Muscle of arm (tissue), 12 donors: ENCODE data around the gene MTMR2. TPM values are rescaled to one million over a fixed set of nuclear protein-coding genes. Genes with fewer than 3 reads are reported as not detected.

Experiments
- DNase-seq: peaks from one replicate; pipeline ENCODE4 v3.0.0-alpha.2; 2013
- polyA plus RNA-seq, 12 donors: library from polyadenylated mRNA; unstranded; fragments of 120-200 nt; gene quantifications; one replicate each; pipeline ENCODE4 v1.2.1, GENCODE V29; 2013; ENCODE audit not compliant: insufficient read length in 12 of 12

The MTMR2 gene
- polyA plus RNA-seq, 12 donors = 25.5 to 32.6 (median 29.7) TPM; not detected in 1

- DNase-seq = no peak
Observed at GRCh38 chr11:95920460-95921105, 3.3 kb downstream of the MTMR2 start.

- no peak for DNase-seq
Observed at GRCh38 chr11:95919514-95919913, 4.4 kb downstream of the MTMR2 start.

DNA sequence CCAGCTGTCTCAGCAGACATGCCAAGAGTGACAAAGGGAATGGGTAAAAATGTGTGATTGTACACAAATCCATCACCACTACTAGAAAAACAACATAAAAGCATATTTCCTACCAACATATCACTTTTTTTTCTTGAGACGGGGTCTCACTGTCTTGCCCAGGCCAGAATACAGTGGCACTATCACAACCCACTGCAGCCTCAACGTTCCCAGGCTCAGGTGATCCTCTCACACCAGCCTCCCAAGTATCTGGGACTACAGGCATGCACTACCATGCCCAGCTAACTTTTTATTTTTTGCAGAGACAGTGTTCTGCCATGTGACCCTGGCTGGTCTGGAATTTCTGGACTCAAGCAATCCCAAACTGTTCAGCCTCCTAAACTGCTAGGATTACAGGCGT lies 5.2 kb downstream of the MTMR2 start:
- no peak for DNase-seq

GRCh38 chr11:95918056-95918455 lies 5.9 kb downstream of the MTMR2 start:
- DNase-seq = no peak

DNA sequence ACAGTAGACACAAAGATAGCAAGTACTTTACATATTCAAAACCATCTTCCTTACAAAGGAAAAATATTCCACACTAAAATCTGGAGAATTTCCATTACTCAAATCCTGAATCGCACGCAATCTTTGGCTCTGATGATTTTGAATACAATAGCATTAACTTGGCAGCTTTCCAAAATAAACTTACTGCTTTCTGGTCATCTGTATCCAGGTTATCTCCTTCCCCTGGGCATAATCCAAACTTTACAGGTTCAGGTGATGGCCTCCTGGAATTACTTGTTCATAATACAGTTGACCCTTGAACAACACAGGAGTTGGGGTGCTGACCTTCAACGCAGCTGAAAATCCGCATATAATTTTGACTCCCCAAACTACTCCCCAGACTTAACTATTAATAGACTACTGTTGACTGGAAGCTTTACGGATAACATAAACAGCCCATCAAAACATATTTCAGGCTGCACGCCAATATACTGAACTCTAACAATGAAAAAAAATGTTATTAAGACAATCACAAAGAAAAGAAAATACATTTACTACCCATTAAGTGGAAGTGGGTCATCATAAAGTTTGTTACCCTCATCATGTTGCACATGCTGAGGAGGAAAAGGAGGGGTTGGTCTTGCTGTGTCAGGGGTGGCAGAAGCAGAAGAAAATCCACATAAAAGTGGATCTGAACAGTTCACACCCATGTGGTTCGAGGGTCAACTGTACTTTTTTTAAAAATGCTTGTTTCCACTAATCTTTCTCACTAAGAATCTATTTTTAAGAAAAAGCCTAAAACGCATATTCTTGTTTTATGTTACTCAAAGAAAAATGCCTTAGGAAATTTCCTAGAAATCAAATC lies 6.5 kb downstream of the MTMR2 start:
- peak; percentile 18 for DNase-seq

DNA sequence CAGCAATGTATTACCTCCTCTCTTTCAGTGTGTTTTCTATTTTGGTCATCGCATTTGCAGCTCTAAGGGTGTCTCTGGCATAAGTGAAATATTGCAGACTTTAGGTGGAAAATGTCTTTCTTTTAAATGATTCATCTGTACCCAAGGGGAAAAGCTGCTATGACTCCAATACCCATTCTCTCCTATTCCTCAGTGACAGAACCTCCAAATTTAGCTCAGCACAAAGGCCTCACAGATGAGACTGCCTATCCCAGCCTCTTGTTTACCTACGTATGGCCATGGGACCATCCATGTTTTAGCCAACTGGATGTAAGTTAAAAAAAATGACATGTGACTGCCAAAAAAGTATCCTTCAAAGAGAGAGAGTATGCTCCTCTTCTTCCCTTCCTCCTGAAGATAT lies 7.9 kb downstream of the MTMR2 start:
- DNase-seq = no peak

DNA sequence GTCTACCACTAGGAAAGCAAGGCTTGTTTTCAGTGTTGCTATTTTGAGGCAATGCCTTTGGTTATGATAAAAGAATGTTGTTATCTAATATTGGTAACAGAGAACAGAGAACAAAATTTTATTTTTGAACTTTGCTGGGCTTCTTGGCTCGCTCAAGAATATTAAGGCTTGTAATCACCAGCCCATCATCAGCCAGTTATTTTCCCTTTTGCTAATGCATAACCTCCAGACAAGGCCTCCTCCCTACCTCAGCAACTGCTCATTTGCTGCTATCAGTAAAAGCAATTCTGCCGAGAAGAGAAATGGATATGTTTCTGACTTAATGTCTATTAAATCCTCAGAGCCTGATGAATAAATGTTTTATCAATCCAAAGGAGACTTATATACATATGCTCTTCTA lies 8.9 kb downstream of the MTMR2 start:
- DNase-seq = no peak

GRCh38 chr11:95913830-95914615 lies 9.9 kb downstream of the MTMR2 start:
- no peak for DNase-seq

DNA sequence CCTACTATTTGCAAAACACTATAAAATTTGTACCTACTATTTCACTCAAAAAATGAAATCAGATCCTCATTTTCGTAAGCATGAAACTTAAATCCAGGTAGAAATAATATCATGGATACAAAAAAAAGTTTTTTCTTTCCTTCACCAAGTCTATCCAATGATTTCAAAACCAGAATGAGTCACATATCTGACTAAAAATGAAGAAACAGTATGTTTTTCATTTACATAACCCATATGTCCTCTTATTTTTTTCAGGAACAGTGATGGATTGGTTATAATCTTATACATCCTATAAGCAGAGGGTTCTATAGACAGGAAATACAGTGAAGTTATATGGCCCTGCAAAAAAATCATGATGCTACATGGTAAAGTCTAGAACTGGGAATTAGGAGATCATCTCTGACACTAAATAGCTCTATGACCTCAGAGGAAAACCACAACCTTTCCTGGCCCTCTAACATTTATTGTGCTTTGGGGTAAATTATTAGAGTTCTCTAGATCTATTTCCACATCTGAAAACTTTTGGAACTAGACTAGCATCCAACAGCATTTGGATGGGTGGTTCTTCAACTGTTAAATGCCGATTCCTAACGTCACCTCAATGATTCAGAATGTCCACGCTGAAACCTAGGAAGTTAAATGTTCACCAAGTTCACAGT lies 10.9 kb downstream of the MTMR2 start:
- no peak for DNase-seq

GRCh38 chr11:95911369-95911759 lies 12.5 kb downstream of the MTMR2 start:
- no peak for DNase-seq

DNA sequence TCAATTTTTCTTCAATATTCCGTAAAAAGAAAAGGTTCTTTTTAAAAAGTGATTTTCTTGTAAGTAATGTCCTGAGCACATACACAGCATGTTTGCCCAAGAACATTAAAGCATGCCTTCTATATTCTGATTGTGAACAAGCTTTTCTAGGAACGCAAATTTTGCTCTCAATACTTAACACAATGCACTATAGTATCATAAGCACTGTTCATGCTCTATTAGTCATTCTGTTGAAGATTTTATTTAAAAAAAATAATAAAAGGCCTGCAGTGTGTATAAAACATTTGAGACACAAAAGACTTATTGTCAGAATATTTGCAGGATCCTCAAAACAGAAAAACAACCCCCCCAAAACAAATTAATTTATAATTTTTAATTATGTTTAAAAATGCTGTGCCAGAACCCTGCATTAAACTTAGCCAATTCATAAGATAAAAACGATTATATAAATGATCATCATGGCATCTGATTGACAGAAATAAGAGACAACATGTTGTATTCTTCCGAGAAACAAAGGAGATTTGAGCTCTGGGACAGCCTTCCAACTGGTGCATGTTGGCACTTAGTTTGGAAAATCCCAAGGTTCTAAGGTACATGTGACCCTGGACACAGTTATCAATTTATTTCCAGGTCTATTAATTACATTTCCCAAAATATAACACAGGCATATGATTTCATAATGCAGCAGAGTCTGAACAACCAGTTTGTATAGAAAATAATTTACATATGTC lies 13.1 kb downstream of the MTMR2 start:
- DNase-seq = no peak

- DNase-seq = no peak
Observed at GRCh38 chr11:95908826-95909225, 15.1 kb downstream of the MTMR2 start.

- no peak for DNase-seq
Observed at GRCh38 chr11:95907476-95907875, 16.4 kb downstream of the MTMR2 start.

DNA sequence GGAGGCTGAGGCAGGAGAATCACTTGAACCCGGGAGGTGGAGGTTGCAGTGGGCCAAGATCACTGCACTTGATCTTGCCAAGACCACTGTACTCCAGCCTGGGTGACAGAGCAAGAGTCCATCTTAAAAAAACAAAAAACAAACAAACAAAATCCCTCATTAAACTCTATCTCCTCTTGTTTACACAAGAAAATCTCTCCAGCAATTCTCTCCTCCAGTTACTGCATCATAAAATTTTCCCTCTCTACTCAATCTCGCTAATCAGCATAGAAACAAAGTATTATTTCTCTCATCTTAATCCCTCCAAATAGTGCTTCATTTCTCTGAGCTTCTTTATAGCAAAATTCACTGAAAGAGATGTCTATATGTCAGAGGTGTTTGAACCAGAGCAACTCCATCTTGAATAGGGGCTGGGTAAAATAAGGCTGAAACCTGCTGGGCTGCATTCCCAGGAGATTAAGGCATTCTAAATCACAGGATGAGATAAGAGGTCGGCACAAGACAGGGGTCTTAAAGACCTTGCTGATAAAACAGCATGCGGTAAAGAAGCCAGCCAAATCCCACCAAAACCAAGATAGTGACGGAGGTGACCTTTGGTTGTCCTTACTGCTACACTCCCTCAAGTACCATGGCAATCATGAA lies 19.8 kb downstream of the MTMR2 start:
- DNase-seq = no peak

DNA sequence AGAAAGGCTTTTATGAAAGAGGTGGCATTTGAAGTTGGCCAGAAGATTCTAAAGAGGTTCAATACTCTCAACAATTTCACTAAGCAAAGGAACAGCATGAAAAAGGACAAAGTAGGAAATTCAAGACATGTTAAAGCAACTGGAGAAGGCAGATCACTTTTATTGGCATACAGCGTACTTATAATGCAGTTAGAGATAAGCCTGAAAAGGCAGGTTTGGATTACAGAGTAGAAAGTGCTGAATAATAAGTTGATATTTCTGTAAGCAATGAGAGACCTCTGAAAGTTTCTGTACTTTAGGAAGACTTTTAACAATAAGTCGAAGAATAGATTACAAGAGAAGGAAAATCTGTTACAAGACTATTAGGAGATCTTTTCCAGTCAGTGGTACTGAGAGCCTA lies 25.1 kb downstream of the MTMR2 start:
- DNase-seq = no peak

GRCh38 chr11:95897731-95898130 lies 26.2 kb downstream of the MTMR2 start:
- no peak for DNase-seq

DNA sequence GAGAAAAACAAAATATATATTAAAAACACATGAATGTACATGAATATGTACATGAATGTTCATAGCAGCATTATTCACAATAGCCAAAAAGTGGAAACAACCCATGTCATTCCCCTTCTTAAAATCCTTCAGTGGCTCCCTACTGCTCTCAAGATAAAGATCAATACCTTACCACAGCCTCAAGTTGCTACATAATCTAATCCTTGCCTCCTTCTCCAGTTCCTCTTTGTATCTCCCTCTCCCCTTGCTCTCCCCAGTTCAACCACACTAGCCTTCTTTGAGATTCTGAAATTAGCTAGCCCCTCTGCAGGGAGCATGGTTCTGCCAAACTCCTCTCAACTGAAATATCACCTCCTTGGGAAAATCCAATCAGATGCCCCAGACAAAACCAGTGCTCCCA lies 28.1 kb downstream of the MTMR2 start:
- DNase-seq = no peak

- DNase-seq = no peak
Observed at GRCh38 chr11:95892892-95893570, 30.9 kb downstream of the MTMR2 start.

GRCh38 chr11:95892492-95892891 lies 31.4 kb downstream of the MTMR2 start:
- no peak for DNase-seq
